ENCODE results near the gene TXNDC11. TPM values are rescaled to one million over a fixed set of nuclear protein-coding genes. Genes with fewer than 3 reads are reported as not detected.

TXNDC11 gene
- total and polyA plus RNA-seq, 10 of the 15 experiments (the other 5 are each of a cell fraction or from before 2014, with no cell fraction given) = 1.7 to 86.7 (median 54.4) TPM

DNA sequence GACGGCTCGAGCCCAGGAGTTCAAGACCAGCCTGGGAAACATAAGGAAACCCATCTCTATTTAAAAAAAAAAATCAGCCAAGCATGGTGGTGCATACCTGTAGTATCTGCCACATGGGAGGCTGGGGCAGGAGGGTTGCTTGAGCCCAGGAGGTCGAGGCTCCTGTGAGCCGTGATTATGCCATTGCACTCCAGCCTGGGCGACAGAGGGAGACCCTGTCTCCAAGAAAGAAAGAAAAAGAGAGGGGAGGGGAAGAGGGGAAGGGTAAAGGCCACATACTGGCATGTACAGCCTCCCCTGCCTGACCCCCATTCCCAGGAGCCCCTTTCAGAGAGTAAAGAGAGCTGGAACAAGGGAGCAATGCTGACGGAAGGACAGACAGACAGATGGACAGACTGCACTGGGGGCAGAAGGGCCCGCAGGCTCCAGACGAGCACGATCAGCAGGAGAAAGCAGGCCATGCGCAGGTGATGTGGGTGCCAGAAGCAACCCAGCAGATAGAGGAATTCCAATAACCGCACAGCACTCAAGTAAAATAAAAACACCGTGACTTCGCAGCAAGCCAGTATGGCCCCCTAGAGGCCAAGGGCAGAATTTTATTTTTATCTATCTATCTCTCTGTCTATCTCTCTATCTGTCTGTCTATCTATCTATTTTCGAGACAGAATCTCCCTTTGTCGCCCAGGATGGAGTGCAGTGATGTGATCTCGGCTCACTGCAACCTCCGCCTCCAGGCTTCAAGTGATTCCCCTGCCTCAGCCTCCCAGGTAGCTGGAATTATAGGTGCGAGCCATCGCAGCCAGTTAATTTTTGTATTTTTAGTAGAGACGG is 101.5 kb downstream of the TXNDC11 start (continued):
- TF ChIP-seq ZNF217 (IDR thresholded peaks at IDR 0.05) (no peak), NR2C2 (IDR thresholded peaks at IDR 0.05; ENCODE audit: borderline replicate concordance, control insufficient read depth, insufficient read length, low read depth) (no peak), LARP7 (IDR thresholded peaks at IDR 0.05) (no peak), GABPA (IDR thresholded peaks at IDR 0.05; ENCODE audit: low read depth) (no peak), RBBP5 (conservative IDR thresholded peaks at IDR 0.05) (no peak), PAX8 (IDR thresholded peaks at IDR 0.05) (no peak), ETV6 (conservative IDR thresholded peaks at IDR 0.05 in 1 of 2, IDR thresholded peaks at IDR 0.05 in 1 of 2; ENCODE audit: borderline replicate concordance in 1 of 2, low read depth in 1 of 2) (no peak), EP300 (IDR thresholded peaks at IDR 0.05; ENCODE audit: borderline replicate concordance in 1 of 2, control insufficient read depth in 1 of 2, low read depth in 2 of 2, low read length in 2 of 2) (no peak), BMI1 (IDR thresholded peaks at IDR 0.05; ENCODE audit: borderline replicate concordance) (no peak), CHD4 (IDR thresholded peaks at IDR 0.05) (no peak), BACH1 (IDR thresholded peaks at IDR 0.05; ENCODE audit: borderline replicate concordance) (no peak), NFXL1 (IDR thresholded peaks at IDR 0.05; ENCODE audit: borderline replicate concordance) (no peak), CEBPB (IDR thresholded peaks at IDR 0.05; ENCODE audit: borderline replicate concordance in 1 of 2, low read depth in 2 of 2, low read length in 2 of 2) (no peak), KDM1A (IDR thresholded peaks at IDR 0.05; ENCODE audit: borderline replicate concordance) (no peak), ESRRA (IDR thresholded peaks at IDR 0.05; ENCODE audit: low read length) (no peak), YY1 (IDR thresholded peaks at IDR 0.05; ENCODE audit: low read depth, low read length) (0 out of 2 replicates have a peak, but pooled peaks have one; percentile 13), RFX5 (IDR thresholded peaks at IDR 0.05; ENCODE audit: low read depth, low read length) (no peak), TAF1 (IDR thresholded peaks at IDR 0.05; ENCODE audit: borderline replicate concordance, low read depth, low read length) (no peak), PAX5 (IDR thresholded peaks at IDR 0.05; ENCODE audit: borderline replicate concordance, low read depth, low read length) (no peak), REST (IDR thresholded peaks at IDR 0.05; ENCODE audit: low read depth, low read length) (no peak), IKZF2 (IDR thresholded peaks at IDR 0.05) (no peak), NFIC (IDR thresholded peaks at IDR 0.05; ENCODE audit: low read depth, low read length) (no peak), CHD1 (IDR thresholded peaks at IDR 0.05; ENCODE audit: low read depth, low read length) (no peak)
- TF ChIP-seq, protein P1, sequence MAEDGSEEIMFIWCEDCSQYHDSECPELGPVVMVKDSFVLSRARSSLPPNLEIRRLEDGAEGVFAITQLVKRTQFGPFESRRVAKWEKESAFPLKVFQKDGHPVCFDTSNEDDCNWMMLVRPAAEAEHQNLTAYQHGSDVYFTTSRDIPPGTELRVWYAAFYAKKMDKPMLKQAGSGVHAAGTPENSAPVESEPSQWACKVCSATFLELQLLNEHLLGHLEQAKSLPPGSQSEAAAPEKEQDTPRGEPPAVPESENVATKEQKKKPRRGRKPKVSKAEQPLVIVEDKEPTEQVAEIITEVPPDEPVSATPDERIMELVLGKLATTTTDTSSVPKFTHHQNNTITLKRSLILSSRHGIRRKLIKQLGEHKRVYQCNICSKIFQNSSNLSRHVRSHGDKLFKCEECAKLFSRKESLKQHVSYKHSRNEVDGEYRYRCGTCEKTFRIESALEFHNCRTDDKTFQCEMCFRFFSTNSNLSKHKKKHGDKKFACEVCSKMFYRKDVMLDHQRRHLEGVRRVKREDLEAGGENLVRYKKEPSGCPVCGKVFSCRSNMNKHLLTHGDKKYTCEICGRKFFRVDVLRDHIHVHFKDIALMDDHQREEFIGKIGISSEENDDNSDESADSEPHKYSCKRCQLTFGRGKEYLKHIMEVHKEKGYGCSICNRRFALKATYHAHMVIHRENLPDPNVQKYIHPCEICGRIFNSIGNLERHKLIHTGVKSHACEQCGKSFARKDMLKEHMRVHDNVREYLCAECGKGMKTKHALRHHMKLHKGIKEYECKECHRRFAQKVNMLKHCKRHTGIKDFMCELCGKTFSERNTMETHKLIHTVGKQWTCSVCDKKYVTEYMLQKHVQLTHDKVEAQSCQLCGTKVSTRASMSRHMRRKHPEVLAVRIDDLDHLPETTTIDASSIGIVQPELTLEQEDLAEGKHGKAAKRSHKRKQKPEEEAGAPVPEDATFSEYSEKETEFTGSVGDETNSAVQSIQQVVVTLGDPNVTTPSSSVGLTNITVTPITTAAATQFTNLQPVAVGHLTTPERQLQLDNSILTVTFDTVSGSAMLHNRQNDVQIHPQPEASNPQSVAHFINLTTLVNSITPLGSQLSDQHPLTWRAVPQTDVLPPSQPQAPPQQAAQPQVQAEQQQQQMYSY (CRISPR knock-in tag; IDR thresholded peaks at IDR 0.05) = no peak
